ENCODE results near the gene TRAPPC10. TPM values are rescaled to one million over a fixed set of nuclear protein-coding genes. Genes with fewer than 3 reads are reported as not detected.
"Not testable (repeated sequence)": the region's sequence is repeated elsewhere in the genome, so short reads cannot be mapped to it uniquely, and the experiment has no call there.

The TRAPPC10 gene
- total RNA-seq, 2 donors from 2014 or later = 53.5 to 72.6 TPM

DNA sequence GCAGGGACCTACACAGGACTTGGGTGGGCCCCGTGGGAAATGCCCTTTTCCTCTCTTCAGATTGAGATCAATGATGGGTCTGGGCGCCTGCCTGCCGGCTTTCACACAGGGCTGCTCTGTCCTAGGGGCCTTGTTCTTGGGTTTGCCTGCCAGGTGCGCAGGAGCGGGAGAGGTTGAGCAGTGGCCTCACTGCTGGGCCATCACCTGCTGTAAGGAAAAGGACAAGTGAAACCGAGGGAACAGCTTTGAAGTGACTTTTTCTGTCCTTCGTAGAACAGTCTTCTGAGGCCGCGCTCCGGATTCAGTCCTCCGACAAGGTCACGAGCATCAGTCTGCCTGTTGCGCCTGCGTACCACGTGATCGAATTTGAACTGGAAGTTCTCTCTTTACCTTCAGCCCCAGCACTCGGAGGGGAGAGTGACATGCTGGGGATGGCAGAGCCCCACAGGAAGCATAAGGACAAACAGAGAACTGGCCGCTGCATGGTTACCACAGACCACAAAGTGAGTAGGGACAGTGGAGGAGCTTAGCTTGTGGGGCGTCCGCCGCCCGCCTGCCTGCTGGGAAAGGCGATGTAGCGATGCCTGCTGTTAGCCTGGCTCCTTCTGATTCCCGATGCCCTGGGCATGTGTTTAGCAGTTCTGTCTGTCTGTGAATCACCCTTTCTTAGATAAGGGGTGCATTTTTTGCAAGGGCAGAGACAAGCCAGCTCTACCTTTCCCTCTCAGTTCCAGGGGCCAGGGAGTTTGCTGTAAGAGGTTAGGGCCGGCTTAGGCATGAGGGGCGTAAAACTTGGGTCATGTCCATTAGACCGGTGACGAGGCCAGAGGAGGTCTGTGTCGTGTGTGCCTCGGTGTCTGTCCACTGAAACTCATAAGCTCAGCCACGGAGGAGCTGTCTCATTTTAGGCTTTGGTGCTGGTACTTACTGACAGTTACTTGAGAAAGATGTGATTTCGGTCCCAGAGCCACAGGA lies 75.6 kb downstream of the TRAPPC10 start:
- Mint-ChIP-seq H3K4me3 (peak overlapping the region; percentile 36 to 49), H3K36me3 (ENCODE audit: insufficient read depth in 2 of 2) (peaks cover 23 to 39% of the 10 kb centered on the region in 2 donors), H3K4me1 (ENCODE audit: low read depth) (peaks cover 77% of the 10 kb centered on the region), H3K27ac (peak overlapping the region; percentile 61), H3K27me3 (ENCODE audit: low read depth) (no peaks in the 10 kb centered on the region), H3K9me3 (no peaks in the 10 kb centered on the region)
- ATAC-seq (replicated peaks in 1 of 2) (no peak), DNase-seq (no peak)

DNA sequence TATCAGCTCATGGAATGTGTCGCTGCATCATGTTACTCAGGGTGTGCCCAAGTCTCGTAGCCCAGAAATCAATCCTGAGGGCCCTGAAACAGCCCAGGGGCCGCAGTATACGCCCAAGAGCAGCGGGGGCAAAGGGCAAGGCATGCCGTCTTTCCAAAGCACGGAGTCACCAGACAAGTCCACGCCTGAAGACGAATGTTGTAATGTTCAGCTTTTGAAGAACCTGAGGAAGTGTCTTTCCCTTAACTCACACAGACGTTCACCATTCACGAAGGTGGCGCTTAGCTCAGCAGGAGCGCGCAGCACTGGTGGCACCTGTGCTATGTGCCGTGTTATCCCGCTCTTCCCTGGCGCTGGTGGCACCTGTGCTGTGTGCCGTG lies 76.3 kb downstream of the TRAPPC10 start:
- H3K27me3 Mint-ChIP-seq (ENCODE audit: low read depth) = no peaks in the 10 kb centered on the region
- no peaks in the 10 kb centered on the region for H3K9me3 Mint-ChIP-seq
- ATAC-seq (replicated peaks in 1 of 2) (no peak), DNase-seq (no peak)
- H3K4me1 Mint-ChIP-seq (ENCODE audit: low read depth) = peaks cover 70% of the 10 kb centered on the region
- peak overlapping the region; percentile 43 for H3K27ac Mint-ChIP-seq
- peaks cover 20 to 34% of the 10 kb centered on the region in 2 donors for H3K36me3 Mint-ChIP-seq (ENCODE audit: insufficient read depth in 2 of 2)
- H3K4me3 Mint-ChIP-seq = peak overlapping the region in 1 of 2 donors; percentile 39

DNA sequence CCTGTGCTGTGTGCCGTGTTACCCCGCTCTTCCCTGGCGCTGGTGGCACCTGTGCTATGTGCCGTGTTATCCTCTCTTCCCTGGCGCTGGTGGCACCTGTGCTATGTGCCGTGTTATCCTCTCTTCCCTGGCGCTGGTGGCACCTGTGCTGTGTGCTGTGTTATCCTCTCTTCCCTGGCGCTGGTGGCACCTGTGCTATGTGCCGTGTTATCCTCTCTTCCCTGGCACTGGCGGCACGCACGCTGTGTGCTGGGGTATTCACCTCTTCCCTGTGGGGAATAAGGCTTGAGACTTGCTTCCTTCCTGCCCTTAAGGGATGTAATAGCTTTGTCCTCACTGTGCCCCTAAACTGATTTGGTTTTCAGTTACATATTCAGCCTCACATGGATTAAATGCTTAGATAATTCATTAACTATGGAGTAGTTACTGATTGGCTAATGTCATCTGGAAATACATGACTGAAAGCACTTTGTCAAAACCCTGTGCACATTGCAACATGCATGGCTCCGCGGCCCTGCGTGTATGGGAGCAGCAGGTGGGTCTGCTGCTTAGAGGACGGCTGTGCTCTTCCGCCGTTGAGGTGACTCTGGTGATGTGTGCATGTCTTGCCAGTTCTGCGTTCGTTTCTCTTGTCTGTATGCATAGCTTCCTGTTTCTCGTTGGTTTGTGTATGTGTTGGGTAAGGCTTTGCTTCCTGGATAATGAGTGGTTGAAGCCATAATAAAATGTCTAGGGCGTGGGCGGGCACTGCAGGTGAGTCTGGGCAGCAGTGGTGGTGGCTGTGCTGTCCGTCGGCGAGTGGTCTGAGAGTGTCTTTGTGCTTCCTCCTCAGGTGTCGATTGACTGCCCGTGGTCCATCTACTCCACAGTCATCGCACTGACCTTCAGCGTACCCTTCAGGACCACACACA lies 77.1 kb downstream of the TRAPPC10 start:
- peak; percentile 58 to 81 for ATAC-seq (replicated peaks in 1 of 2)
- Mint-ChIP-seq H3K4me3 (peak overlapping the region; percentile 28 to 39), H3K4me1 (ENCODE audit: low read depth) (peaks cover 61% of the 10 kb centered on the region), H3K27ac (peak overlapping the region; percentile 69), H3K9me3 (no peaks in the 10 kb centered on the region), H3K36me3 (ENCODE audit: insufficient read depth in 2 of 2) (peaks cover 20 to 34% of the 10 kb centered on the region in 2 donors), H3K27me3 (ENCODE audit: low read depth) (no peaks in the 10 kb centered on the region)
- peak; percentile 18 to 43 for DNase-seq

DNA sequence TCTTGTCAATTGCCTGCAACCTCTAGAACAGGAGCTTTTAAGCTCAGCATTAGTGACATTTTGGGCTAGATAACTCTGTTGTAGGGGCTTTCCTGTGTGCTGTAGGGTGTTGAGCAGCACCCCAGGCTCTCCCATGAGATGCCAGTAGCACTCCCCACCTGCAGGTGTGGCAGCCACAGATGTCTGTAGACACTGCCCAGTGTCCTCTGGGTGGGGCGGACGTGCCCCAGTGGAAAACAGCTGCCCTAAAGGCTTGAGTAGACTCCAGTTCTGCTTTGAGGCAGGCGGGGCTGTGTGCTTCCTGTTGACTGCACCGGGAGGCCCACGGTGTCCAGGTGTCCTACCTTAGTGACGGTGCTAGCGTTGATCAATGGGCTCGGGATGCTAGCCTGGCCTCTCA lies 78.2 kb downstream of the TRAPPC10 start:
- Mint-ChIP-seq H3K27me3 (ENCODE audit: low read depth) (no peaks in the 10 kb centered on the region), H3K9me3 (no peaks in the 10 kb centered on the region), H3K4me1 (ENCODE audit: low read depth) (peaks cover 51% of the 10 kb centered on the region), H3K36me3 (ENCODE audit: insufficient read depth in 2 of 2) (peaks cover 19 to 33% of the 10 kb centered on the region in 2 donors), H3K27ac (peak overlapping the region; percentile 69), H3K4me3 (peak overlapping the region; percentile 18 to 56)
- ATAC-seq (replicated peaks in 1 of 2) (no peak), DNase-seq (no peak)

DNA sequence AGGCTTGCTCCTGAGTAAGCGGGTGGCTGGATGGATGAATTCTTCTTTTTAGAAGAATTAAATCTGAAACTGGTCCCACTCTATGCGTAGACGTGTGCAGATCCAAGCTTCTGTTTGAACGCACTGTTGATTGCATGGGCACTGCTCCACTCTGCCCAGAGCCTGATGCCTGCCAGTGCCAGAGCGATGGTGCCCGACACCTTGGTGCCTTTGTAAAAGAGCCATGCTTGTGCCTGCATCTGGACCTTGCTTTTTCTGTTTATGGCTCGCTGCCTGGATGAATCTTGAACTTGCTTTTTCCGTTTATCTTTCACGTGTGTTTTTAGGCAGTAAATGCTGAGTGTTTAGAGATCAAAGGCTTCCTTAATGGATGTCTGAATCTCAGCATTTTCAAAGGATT lies 80.1 kb downstream of the TRAPPC10 start:
- Mint-ChIP-seq H3K4me3 (no peak overlapping the region), H3K9me3 (no peaks in the 10 kb centered on the region), H3K4me1 (ENCODE audit: low read depth) (peaks cover 32% of the 10 kb centered on the region), H3K27ac (no peak overlapping the region), H3K36me3 (ENCODE audit: insufficient read depth in 2 of 2) (peaks cover 16 to 29% of the 10 kb centered on the region in 2 donors), H3K27me3 (ENCODE audit: low read depth) (no peaks in the 10 kb centered on the region)
- no peak for ATAC-seq (replicated peaks in 1 of 2)
- no peak for DNase-seq

- no peak for DNase-seq
- Mint-ChIP-seq H3K4me3 (no peak overlapping the region), H3K27me3 (ENCODE audit: low read depth) (no peaks in the 10 kb centered on the region), H3K27ac (no peak overlapping the region), H3K4me1 (ENCODE audit: low read depth) (peaks cover 17% of the 10 kb centered on the region), H3K9me3 (no peaks in the 10 kb centered on the region), H3K36me3 (ENCODE audit: insufficient read depth in 2 of 2) (peaks cover 13 to 22% of the 10 kb centered on the region in 2 donors)
- no peak for ATAC-seq (replicated peaks in 1 of 2)
These were observed 81.7 kb downstream of the TRAPPC10 start for GRCh38 chr21:44093761-44094160.

DNA sequence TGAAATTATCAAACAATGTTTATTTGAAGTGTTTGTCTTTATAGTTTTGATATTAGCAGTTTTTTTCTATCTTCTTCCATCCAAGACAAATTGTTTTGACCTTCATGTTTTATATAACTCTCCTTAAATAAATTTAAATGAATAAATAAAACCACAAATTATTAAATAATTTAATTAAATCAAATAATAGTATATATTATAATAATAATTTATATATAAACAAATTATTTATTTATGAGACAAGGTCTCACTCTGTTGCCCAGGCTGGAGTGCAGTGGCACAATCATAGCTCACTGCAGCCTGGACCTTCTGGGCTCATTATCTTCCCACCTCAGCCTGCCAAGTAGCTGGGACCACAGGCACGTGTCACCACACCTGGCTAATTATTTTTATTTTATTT lies 82.7 kb downstream of the TRAPPC10 start:
- no peak overlapping the region for H3K27ac Mint-ChIP-seq
- ATAC-seq (replicated peaks in 1 of 2) (no peak), DNase-seq (no peak)
- H3K27me3 Mint-ChIP-seq (ENCODE audit: low read depth) = no peaks in the 10 kb centered on the region
- H3K36me3 Mint-ChIP-seq (ENCODE audit: insufficient read depth in 2 of 2) = peaks cover 6 to 13% of the 10 kb centered on the region in 2 donors
- no peaks in the 10 kb centered on the region for H3K9me3 Mint-ChIP-seq
- no peak overlapping the region for H3K4me3 Mint-ChIP-seq
- H3K4me1 Mint-ChIP-seq (ENCODE audit: low read depth) = peaks cover 6% of the 10 kb centered on the region

DNA sequence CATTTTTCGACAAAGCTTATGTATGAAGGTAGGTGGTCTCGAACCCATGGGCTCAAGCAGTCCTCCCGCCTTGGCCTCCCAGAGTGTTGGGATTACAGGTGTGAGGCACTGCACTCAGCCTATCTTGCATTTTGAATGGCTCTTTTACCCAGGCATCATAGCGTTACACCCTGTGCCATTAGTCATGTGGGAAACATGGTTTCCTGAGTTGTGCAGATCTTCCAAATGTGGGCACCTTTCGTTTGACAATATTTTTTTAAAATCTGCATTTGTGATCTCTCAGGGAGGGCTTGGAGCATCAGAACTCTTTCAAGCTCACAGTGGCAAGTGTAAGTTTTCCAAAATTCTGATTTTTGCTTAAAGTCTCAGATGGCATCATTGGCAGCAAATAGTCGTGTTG lies 86.4 kb downstream of the TRAPPC10 start:
- H3K4me3 Mint-ChIP-seq; H3K27me3 Mint-ChIP-seq (ENCODE audit: low read depth); H3K36me3 Mint-ChIP-seq (ENCODE audit: insufficient read depth in 2 of 2); H3K4me1 Mint-ChIP-seq (ENCODE audit: low read depth); DNase-seq; H3K9me3 Mint-ChIP-seq; ATAC-seq (replicated peaks in 1 of 2); H3K27ac Mint-ChIP-seq: not testable (repeated sequence)

DNA sequence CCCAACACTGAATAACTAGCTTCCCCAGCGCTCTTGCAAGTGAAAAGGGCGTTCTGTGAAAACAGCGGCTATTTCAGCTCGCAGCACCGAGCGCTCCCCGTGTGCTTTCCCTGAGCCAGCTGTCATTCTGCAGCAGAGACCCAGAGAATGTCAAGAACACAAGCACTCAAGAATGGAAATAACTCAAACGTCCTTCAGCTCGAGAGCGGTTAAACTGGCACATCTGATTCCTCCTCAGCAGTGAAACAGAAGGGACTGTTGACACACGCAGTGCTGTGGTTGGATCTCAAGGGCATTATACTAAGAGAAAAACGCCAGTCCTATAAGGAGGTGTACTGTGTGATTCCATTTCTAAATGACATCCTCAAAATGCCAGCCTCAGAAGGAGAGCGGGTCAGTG lies 86.9 kb downstream of the TRAPPC10 start:
- H3K4me3 Mint-ChIP-seq; H3K9me3 Mint-ChIP-seq; H3K36me3 Mint-ChIP-seq (ENCODE audit: insufficient read depth in 2 of 2); H3K27ac Mint-ChIP-seq; H3K4me1 Mint-ChIP-seq (ENCODE audit: low read depth); ATAC-seq (replicated peaks in 1 of 2); DNase-seq; H3K27me3 Mint-ChIP-seq (ENCODE audit: low read depth): not testable (repeated sequence)

- DNase-seq (peak in 1 of 2 donors; percentile 42), ATAC-seq (replicated peaks in 1 of 2) (peak; percentile 85 to 87)
- not testable (repeated sequence) for H3K36me3 Mint-ChIP-seq (ENCODE audit: insufficient read depth in 2 of 2); H3K9me3 Mint-ChIP-seq; H3K4me1 Mint-ChIP-seq (ENCODE audit: low read depth); H3K27me3 Mint-ChIP-seq (ENCODE audit: low read depth); H3K27ac Mint-ChIP-seq
- peak within 1 kb of the TSS in 1 of 2 donors; percentile 34 for H3K4me3 Mint-ChIP-seq
These were observed 95.0 kb downstream of the TRAPPC10 start, which contains the start of gene PWP2 for GRCh38 chr21:44107026-44107501. TSS of gene PWP2 (plus strand) at chr21:44107399. CDS start at chr21:44107417, 18 bp downstream.

GRCh38 chr21:44107589-44107988 lies 95.5 kb downstream of the TRAPPC10 start:
- H3K36me3 Mint-ChIP-seq (ENCODE audit: insufficient read depth in 2 of 2); H3K4me1 Mint-ChIP-seq (ENCODE audit: low read depth); H3K27me3 Mint-ChIP-seq (ENCODE audit: low read depth); H3K27ac Mint-ChIP-seq; DNase-seq; H3K9me3 Mint-ChIP-seq: not testable (repeated sequence)
- peak; percentile 46 to 52 for ATAC-seq (replicated peaks in 1 of 2)
- H3K4me3 Mint-ChIP-seq = peak overlapping the region in 1 of 2 donors; percentile 34

DNA sequence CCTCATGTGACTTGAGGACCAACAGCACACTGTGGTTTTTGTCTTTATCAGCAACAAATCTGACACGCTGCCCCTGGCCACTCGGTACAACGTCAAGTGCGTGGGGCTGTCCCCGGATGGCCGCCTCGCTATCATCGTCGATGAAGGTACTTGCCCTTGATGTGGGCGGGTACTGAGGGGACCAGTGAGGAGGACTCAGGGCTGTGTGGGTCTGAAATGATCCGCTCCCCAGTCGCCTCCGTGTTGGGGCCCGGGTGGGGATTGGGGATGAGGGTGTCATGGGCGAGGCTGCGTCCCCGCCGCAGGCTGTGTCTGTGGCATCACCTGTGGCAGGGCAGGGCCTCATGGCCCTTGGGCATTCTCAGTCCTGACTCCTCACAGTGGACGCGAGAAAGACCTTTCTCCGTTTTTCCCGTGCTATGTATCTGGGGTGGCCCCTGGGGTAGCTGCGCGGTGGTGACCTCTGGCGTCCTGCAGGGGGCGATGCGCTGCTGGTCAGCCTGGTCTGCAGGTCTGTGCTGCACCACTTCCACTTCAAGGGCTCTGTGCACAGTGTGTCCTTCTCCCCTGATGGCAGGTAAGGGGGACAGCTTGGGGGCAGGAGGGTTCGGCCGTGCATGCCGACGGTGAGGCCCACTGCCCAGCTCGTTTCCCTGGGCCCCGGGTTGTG lies 101.7 kb downstream of the TRAPPC10 start:
- H3K9me3 Mint-ChIP-seq; H3K27me3 Mint-ChIP-seq (ENCODE audit: low read depth); H3K4me1 Mint-ChIP-seq (ENCODE audit: low read depth); H3K4me3 Mint-ChIP-seq; H3K36me3 Mint-ChIP-seq (ENCODE audit: insufficient read depth in 2 of 2); H3K27ac Mint-ChIP-seq: not testable (repeated sequence)
- peak in 1 of 2 donors; percentile 18 for DNase-seq
- peak in 1 of 2 donors; percentile 61 for ATAC-seq (replicated peaks in 1 of 2)

All from activated T-cell treated with anti-CD3 and anti-CD28 coated beads, Interleukin-2, amount 50 U/mL, for 72 hours (primary cell).